Stimulated activated CD4-positive, alpha-beta T cell treated with anti-CD3 and anti-CD28 coated beads, Interleukin-4, amount 100 ng/mL, for 1 hour (primary cell): ENCODE data around the gene PTPRB.

ENCODE experiments used
- DNase-seq: peaks from one replicate; pipeline ENCODE4 v3.0.0-alpha.2; 2020

PTPRB gene

DNA sequence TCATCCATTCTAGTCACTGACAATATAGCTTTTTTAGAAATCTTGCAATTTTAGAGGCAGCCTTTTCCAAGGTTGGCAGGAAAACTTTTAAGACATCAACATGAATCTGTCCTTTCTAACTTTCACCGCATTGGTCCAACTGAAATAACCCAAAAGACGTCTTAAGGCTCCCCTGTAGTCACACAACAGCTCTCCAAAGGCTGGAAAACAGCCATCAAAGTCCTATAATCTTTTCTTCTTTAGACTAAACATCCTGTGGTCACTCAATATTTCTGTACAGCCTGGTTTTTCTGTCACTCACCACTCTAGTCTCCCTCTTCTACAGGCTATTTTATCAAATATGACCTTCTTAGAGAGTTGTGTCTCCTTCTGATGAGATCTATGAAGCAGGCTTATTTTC is 4.5 kb upstream of the PTPRB start:
- DNase-seq, result no peak

GRCh38 chr12:70640901-70641300 is 3.7 kb upstream of the PTPRB start:
- DNase-seq, result no peak

- no peak for DNase-seq
Observed at GRCh38 chr12:70639535-70639934, 2.3 kb upstream of the PTPRB start.

GRCh38 chr12:70638639-70639360 is 1.6 kb upstream of the PTPRB start:
- DNase-seq, result no peak

- DNase-seq, result no peak
Observed at GRCh38 chr12:70635755-70636154, 1.5 kb downstream of the PTPRB start.

DNA sequence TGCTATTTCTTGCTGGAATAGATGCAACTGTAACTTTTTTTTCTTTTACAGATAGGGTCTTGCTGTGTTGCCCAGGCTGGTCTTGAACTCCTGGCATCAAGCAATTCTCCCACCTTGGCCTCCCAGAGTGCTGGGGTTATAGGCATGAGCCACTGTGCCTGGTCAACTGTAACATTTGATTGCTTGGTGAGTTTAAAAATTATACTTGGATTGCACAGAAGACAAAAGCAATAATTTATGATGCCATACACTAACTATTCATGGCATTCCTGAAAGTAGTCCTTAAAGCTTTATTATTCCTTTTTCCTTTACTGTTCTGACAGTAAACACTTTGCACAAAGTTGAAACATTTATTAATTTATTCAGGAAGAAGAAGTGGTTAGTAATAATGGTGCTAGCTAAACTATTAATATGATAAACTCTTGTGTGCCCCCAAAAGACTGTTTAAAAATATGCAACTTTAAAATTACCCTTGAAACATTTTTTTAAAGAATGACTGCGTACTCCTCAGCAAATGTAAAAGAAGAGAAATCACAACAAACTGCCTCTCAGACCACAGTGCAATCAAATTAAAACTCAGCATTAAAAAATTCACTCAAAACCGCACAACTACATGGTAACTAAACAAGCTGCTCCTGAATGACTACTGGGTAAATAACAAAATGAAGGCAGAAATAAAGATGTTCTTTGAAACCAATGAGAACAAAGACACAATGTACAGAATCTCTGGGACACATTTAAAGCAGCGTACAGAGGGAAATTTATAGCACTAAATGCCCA is 8.3 kb downstream of the PTPRB start:
- DNase-seq, result no peak

DNA sequence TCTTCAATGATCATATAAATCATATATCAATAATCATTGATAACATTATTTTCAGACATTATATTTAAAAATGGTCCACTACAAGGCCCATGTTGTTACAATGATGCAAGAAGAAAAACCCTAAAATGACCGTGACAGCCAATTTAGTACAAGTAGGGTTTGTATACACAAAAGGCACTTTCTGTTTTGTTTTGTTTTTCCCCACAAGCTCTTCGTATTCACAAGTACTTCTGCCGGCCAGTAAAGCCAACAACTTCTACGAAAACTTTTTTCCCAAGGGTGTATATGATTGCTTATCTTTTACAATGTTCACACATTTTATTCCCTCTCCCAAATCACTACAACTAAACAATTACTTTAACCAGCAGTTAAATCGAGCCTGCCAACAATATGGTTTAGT is 9.6 kb downstream of the PTPRB start:
- no peak for DNase-seq

DNA sequence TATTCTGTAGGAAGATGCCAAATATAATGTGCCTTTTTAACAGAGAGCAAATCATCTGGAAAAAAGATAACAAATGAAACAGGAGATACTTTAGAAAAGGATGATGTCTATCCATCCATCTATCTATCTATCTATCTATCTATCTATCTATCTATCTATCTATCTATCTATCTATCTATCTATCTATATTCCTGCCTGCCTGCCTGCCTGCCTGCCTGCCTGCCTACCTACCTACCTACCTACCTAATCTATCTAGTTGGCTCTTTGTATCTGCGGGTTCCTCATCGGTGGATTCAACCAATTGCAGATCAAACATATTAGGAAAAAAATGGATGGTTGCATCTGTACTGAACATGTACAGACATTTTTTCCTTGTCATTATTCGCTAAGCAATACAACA is 11.0 kb downstream of the PTPRB start:
- no peak for DNase-seq

DNA sequence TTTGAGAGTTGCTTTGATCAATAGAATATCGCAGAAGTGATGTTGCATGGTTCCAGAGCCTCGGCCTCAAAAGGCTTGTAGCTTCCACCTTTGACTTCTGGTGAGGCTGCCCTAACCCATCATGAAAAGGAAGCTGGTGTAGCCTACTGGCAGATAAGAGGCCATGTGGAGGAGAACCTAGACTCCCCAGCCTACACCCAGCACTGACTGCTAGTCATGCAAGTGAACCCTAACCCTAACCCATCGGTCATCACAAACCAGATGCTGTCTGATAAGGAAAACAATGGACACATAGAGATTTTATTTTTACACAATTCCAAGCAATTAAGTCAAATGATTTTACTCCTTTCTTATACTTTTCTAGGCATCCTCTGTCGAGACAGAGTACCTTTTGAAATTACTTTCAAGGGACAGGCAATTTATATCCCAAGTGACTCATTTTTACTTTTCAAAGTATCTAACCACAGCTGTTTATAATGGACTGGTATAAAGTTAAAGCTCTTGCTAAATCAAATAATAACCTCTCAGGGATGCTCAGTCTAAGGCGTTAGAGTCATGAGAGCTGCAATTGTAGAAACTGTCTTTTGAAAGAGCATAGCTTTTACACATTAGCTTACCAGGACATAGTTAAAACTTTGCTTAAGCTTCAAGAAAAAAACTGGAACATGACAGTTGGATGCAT is 17.6 kb downstream of the PTPRB start:
- no peak for DNase-seq

DNA sequence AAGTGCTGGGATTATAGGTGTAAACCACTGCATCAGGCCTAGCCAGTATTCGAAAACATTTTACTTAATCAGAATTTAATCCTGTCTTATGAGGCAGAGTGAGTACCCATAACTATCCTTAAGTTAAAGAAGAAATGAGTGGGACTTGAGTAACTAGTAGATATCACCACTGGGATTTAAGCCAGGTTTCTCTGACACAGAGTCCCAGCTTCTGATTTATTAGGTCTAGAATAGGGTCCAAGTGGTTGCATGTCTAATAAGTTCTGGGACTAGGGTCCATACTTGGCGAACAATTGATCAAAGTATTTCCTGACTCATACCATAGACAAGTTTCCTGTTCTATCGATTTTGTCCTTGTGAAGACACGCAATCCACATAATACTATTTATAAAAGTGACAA is 18.9 kb downstream of the PTPRB start:
- DNase-seq, result no peak

DNA sequence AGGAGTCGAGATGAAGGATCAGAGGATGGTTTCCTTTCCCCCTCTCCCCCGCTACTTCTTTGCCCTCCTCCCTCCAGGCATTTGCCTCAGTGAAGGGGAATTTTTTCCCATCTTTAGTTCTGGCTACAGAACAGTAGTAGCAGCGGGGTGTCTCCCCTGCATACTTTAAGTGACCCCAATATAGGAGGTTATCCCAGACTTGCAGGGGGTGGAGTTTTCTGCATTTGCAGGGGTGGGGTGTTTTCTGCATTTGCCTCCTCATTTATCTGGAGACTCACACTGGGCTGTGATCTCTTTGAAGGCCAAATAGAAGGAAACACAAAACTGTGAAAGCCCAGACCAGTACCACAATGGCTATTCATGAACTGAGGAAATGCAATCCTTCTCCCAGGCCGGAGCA is 19.8 kb downstream of the PTPRB start:
- no peak for DNase-seq

GRCh38 chr12:70615174-70615866 is 21.9 kb downstream of the PTPRB start:
- no peak for DNase-seq

DNA sequence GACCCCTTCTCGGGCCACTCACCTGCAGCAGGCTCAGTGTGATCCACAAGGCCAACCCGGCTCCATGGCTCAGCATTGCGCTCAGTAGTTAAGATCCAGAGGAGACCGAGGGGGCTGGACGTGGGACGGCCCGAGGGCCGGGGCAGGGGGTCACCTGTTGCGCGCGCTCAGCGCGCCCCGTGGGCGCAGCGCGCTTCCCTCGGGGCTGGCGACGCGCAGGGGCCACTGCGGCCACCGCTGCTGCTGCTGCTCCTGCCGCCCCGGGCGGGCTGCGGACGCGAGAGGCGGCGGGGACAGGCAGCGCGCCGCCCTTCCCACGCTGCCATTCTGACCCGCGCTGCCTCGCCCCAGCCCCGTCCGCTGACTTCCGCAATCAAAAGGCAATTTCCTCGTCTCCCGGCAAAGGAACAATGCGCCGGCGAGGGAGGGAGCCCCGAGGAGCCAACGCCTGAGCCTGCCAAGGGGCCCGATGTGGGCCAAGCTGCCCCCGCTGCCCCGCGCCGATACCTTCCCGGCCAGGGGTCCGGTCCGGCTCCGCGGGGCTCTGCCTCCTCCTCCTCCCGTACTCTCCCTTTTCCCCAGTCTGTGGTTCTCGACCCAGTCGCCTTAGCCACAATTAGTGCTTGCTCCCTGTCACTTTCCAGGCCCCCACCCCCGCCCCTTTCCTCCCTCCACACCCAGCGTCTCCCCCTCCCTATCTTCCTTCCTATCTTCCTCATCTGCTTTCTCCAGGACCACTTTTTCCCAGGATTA is 27.3 kb downstream of the PTPRB start:
- no peak for DNase-seq

DNA sequence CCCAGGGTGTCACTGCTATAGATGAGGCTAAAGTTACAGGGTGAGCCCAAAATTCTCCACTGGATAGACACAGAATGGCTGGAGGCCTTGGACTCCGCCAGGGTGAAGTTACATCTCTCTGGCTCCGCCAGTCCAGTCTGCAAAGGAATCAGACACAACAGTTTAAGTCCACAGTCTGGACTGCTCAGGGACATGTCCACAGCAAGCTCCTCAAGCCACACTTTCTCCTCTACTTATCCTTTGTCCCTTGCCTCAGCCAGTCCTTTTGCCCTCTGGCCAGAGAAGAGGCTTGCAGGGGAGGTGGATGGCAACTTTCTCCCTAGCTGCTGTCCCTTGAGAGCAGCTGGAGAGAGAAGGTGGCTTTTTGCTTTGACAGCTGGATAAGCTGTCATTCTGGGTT is 28.0 kb downstream of the PTPRB start:
- DNase-seq, result no peak

GRCh38 chr12:70608184-70608583 is 29.0 kb downstream of the PTPRB start:
- no peak for DNase-seq

DNA sequence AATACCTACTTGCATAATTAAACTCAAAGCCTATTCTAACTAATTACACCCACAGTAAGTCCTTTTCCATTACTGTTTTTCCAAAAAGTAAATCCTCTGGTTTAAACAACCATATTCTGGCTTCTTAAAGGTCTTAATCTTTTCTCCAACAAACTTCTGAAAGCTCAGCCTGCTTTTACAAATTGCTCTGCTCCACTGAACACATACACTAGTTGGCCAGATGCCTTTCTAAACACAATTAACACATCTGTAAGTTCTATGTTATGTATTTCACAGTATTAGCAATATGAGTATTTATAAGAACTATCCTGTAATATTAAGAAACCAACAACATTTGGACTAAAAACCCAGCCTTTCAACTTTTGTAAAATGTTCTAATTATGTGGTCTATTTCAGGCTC is 30.1 kb downstream of the PTPRB start:
- DNase-seq, result no peak

- no peak for DNase-seq
Observed at GRCh38 chr12:70605976-70606375, 31.3 kb downstream of the PTPRB start.

GRCh38 chr12:70604662-70605061 is 32.6 kb downstream of the PTPRB start:
- no peak for DNase-seq

DNA sequence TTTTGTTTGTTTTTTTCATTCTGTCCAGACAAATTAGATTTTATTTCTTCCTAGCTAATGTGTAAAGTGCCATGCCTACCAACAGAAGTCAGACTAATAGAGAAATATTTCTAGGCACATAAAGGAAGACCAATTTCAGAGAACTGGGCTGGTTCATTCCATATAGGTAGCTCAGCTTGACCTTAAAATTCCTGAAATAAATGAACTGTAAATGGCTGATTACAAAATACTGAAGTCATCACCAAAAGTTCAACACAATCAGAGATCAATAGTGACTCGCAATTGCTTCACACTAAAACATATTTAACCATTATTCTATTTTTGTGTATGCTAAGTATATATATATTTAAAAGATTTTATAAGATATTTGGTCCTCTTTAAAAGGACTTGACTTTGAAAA is 34.2 kb downstream of the PTPRB start:
- no peak for DNase-seq

- no peak for DNase-seq
Observed at GRCh38 chr12:70598467-70599193, 38.6 kb downstream of the PTPRB start.

DNA sequence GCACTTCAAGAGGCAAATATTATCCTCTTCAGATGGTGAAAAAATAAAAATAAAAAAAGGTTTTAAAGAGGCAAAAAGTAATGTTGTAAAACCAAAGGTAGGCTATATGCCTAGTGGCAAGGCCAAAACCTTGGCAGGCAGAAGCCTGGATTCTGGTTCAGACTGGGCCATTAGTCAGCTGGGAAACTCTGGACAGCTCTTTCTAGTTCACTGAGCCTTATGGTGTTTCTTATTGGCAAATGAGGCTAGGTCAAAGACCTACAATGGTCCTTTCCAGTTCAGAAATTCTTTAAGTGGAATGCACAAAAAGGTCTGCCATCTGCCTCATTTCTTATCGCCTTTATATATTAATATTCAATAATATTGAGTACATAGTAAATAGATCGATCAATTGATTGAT is 44.6 kb downstream of the PTPRB start:
- DNase-seq, result no peak
